IPS DF 6.9 (cell line): ENCODE results near the gene FUT3.
"Not testable (repeated sequence)": the region's sequence is repeated elsewhere in the genome, so short reads cannot be mapped to it uniquely, and the experiment has no call there.

Source experiments
- DNase-seq: peaks from one replicate; pipeline ENCODE4 v3.0.0-alpha.2; 2013; ENCODE audit warnings: low read depth, low spot score
- H3K27ac ChIP-seq: one replicate; pipeline ENCODE4 v1.5.1; 2013; ENCODE audit warnings: low read length, control low read depth
- H3K27me3 ChIP-seq: 2 replicates; pipeline ENCODE4 v1.6.1; 2013; ENCODE audit warnings: mild to moderate bottlenecking, low read length; ENCODE audit not compliant: control insufficient read depth, insufficient read depth
- H3K36me3 ChIP-seq: 2 replicates; pipeline ENCODE4 v1.6.1; 2013; ENCODE audit warnings: low read length; ENCODE audit not compliant: control insufficient read depth, insufficient read depth
- H3K4me1 ChIP-seq: 2 replicates; pipeline ENCODE4 v1.6.1; 2013; ENCODE audit warnings: low read length; ENCODE audit not compliant: control insufficient read depth, insufficient read depth
- H3K4me3 ChIP-seq: 2 replicates; pipeline ENCODE4 v1.5.1; 2013; ENCODE audit warnings: mild to moderate bottlenecking, low read length
- H3K9me3 ChIP-seq: 2 replicates; pipeline ENCODE4 v1.6.1; 2013; ENCODE audit warnings: low read length, inconsistent platforms; ENCODE audit not compliant: control insufficient read depth, insufficient read depth
- WGBS: extraction: QIAGEN DNeasy Blood & Tissue Kit; methylation state at CpG from one replicate; pipeline ENCODE4 v1.1.7; 2013; ENCODE audit warnings: mixed read lengths, missing lambda C conversion rate; ENCODE audit not compliant: insufficient read length, insufficient coverage; 5-methylcytosine and 5-hydroxymethylcytosine counted together

Gene FUT3

DNA sequence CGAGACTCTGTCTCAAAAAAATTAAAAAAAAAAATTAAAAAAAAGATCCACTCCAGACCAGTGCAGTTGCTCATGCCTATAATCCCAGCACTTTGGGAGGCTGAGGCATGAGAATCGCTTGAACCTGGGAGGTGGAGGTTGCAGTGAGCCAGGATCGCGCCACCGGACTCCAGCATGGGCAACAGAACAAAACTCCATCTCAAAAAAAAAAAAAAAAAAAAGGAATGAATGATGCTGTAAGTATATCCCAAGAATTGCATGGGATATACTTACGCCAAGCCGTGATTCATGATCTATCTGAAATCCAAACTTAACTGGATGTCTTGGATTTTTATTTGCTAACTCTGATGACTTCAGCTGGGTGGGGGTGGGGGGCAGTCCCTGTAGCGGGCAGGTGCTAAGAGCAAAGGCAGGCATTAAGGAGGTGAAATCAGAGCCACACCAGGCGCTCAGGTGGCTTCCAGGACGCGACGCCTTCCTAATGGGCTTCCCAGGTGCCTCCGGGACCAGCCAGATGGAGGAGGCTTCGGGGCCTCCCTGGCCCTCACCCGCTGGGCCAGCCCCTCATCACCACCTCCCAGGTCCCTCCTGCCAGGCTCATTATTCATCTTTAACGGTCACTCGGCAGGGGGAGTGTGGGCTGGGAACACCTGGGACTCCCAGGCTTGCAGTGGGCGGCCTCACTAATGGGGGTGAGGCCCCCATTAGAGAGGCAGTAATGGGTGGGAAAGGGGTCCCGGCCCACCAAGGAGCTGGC, 30.5 kb upstream of the FUT3 start:
- H3K27ac ChIP-seq, result no peak overlapping the region
- no CpG with 5 or more reads among the region's 19 CpGs for whole genome bisulfite sequencing
- no peaks in the 10 kb centered on the region for H3K27me3 ChIP-seq
- no peaks in the 10 kb centered on the region for H3K4me1 ChIP-seq
- H3K9me3 ChIP-seq, result no peaks in the 10 kb centered on the region
- no peaks in the 10 kb centered on the region; the same call in 1 of the 2 replicates for H3K36me3 ChIP-seq
- H3K4me3 ChIP-seq, result no peak overlapping the region
- no peak for DNase-seq

DNA sequence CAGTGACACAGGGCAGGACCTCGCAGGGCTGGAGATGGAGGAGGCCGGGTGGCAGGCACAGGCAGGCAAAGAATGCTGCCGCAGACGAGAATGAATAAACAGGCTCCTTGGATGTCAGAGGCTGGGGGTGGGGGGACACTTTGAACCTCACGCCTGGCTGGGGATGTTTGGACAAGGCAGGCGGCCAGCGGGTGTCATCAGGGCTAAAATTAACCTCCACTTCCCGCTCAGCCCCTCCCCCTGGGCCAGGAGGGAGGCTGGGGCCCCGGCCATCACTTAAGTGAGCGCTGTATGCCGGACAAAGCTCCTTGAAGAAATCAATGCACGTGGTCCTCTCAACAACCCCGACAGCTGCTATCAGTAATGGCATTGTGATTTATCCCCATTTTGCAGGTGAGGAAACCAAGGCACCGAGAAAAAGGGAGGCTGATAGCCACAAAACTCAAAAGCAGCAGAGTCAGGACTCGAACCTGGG, 29.4 kb upstream of the FUT3 start:
- H3K4me3 ChIP-seq, result no peak overlapping the region
- H3K27me3 ChIP-seq, result no peaks in the 10 kb centered on the region
- H3K9me3 ChIP-seq, result no peaks in the 10 kb centered on the region
- WGBS, result no CpG with 5 or more reads among the region's 15 CpGs
- no peaks in the 10 kb centered on the region for H3K36me3 ChIP-seq
- DNase-seq, result no peak
- no peak overlapping the region for H3K27ac ChIP-seq
- no peaks in the 10 kb centered on the region for H3K4me1 ChIP-seq

DNA sequence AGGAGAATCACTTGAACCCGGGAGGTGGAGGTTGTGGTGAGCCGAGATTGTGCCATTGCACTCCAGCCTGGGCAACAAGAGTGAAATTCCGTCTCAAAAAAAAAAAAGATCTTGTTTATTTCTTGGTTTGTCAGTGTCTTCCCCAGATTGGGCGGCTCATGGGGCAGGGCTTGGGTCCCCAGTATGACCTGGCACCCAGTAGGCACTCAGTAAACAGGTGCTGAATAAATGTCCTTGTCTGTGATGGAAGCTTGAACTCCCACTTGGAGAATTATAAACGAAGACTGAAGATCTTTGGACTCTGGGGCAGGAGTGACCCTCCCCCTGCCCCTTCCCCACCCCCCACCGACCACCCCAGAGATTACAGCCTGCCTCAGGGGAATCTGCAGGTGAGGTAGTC, 28.9 kb upstream of the FUT3 start:
- H3K4me1 ChIP-seq, result no peaks in the 10 kb centered on the region
- no CpG with 5 or more reads among the region's 6 CpGs for WGBS
- no peaks in the 10 kb centered on the region for H3K36me3 ChIP-seq
- no peaks in the 10 kb centered on the region for H3K9me3 ChIP-seq
- no peak overlapping the region for H3K27ac ChIP-seq
- no peak overlapping the region for H3K4me3 ChIP-seq
- no peaks in the 10 kb centered on the region for H3K27me3 ChIP-seq
- DNase-seq, result no peak

GRCh38 chr19:5877882-5878281, 26.6 kb upstream of the FUT3 start:
- H3K4me3 ChIP-seq, result no peak overlapping the region
- H3K36me3 ChIP-seq, result no peaks in the 10 kb centered on the region
- no peaks in the 10 kb centered on the region for H3K27me3 ChIP-seq
- DNase-seq, result no peak
- no CpG with 5 or more reads among the region's 9 CpGs for WGBS
- H3K4me1 ChIP-seq, result no peaks in the 10 kb centered on the region
- no peaks in the 10 kb centered on the region for H3K9me3 ChIP-seq
- no peak overlapping the region for H3K27ac ChIP-seq

- no peak overlapping the region for H3K27ac ChIP-seq
- H3K9me3 ChIP-seq, result no peaks in the 10 kb centered on the region
- no peaks in the 10 kb centered on the region for H3K4me1 ChIP-seq
- no peaks in the 10 kb centered on the region for H3K27me3 ChIP-seq
- H3K4me3 ChIP-seq, result no peak overlapping the region
- H3K36me3 ChIP-seq, result no peaks in the 10 kb centered on the region
- no peak for DNase-seq
- WGBS, result no CpG with 5 or more reads among the region's 8 CpGs
Measured at GRCh38 chr19:5877427-5877826, 26.2 kb upstream of the FUT3 start.

DNA sequence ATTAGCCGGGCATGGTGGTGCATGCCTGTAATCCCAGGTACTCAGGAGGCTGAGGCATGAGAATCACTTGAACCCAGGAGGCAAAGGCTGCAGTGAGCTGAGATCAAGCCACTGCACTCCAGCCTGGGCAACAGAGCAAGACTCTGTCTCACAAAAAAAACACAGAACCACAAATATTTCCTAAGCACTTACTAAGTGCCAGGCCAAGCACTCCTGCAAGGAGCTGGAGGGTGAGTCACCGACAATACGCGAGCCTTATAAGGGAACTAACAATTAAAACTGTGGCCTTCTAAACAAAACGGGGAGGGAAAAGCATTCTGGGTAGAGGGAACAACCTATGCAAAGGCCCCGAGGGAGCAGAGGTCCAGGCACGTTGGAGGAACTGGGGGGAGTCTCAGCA, 23.2 kb upstream of the FUT3 start:
- H3K27ac ChIP-seq, H3K4me1 ChIP-seq, DNase-seq, H3K4me3 ChIP-seq, H3K27me3 ChIP-seq, H3K36me3 ChIP-seq, H3K9me3 ChIP-seq: not testable (repeated sequence)
- no CpG with 5 or more reads among the region's 7 CpGs for WGBS

DNA sequence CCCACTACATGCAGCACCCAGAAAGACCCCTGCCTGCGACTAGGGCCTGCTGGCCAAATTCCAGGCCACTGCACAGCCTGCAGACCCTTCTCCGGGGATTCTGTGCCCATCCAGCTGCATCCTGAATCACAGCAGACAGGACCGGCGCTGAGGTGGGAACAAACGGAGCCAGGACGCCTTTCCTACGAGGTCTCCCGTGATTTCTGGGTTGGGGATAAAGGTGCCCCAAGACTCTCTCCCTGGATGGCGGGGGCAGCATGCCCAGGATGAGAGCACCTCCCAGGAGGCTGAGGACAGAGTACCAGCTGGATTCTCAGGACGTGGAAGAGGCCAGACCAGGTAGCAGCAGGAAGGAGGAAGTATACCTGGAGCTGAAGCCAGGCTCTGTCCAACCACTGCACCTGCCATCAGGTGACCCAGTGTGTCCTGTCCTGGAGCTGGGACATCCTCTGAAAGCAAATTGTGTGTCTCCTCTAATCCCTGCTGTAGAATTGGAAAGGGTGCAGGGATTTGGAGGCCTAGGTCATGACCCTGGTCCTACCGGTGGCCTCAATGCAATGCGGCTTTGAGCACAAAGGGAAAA, 22.5 kb upstream of the FUT3 start:
- Histone ChIP-seq H3K4me3 (no peak overlapping the region), H3K27me3 (no peaks in the 10 kb centered on the region), H3K27ac (no peak overlapping the region), H3K9me3 (no peaks in the 10 kb centered on the region), H3K36me3 (no peaks in the 10 kb centered on the region), H3K4me1 (no peaks in the 10 kb centered on the region)
- no peak for DNase-seq
- WGBS, result no CpG with 5 or more reads among the region's 12 CpGs

- no peaks in the 10 kb centered on the region for H3K36me3 ChIP-seq
- DNase-seq, result no peak
- no peaks in the 10 kb centered on the region for H3K27me3 ChIP-seq
- WGBS, result no CpG with 5 or more reads among the region's 12 CpGs
- no peaks in the 10 kb centered on the region for H3K9me3 ChIP-seq
- H3K4me3 ChIP-seq, result no peak overlapping the region
- no peaks in the 10 kb centered on the region for H3K4me1 ChIP-seq
- H3K27ac ChIP-seq, result no peak overlapping the region
Measured at GRCh38 chr19:5870986-5871394, 19.7 kb upstream of the FUT3 start.

DNA sequence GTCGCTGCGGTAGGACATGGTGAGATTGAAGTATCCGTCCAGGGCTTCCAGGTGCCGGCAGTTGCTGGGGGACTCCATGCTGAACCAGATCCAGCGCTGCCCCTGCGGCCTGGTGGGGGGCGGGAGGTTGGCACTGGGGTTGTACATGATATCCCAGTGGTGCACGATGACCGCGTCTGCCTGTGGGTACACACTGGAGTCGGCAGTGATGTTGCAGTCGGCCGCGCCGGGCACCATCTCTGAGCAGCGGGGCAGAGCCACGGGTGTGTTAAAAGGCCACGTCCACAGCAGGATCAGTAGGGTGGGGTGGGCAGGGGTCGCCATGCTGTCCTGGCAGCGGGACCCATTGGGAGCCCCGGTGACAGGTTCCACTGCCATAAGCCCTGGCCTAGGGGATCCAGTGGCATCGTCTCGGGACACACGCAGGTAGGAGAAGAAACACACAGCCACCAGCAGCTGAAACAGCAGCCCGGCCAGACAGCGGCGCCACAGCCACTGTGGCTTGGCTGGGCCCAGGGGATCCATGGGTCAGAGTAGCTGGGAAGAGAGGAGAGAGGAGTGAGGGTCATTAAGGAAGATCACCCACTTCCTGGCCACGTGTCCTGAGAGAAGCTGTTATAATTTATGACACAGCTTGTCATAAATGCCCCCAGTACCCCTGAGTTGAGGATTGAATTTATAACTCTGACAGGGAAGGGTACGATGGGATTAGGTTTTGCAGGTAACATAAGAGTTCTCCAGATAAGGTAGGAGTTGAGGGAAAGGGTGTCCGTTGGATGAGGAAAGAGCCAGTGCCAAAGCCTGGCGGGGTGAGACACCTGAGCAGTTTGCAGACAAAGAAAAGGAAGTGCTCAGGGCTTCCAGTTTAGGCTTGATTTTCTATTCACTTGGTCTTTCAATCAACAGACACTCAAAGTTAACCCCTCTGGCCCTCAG, 16.2 kb upstream of the FUT3 start:
- Histone ChIP-seq H3K4me1 (no peaks in the 10 kb centered on the region), H3K9me3 (no peaks in the 10 kb centered on the region), H3K36me3 (no peaks in the 10 kb centered on the region), H3K4me3 (no peak overlapping the region), H3K27me3 (no peaks in the 10 kb centered on the region), H3K27ac (no peak overlapping the region)
- WGBS, result no CpG with 5 or more reads among the region's 31 CpGs
- DNase-seq, result no peak

DNA sequence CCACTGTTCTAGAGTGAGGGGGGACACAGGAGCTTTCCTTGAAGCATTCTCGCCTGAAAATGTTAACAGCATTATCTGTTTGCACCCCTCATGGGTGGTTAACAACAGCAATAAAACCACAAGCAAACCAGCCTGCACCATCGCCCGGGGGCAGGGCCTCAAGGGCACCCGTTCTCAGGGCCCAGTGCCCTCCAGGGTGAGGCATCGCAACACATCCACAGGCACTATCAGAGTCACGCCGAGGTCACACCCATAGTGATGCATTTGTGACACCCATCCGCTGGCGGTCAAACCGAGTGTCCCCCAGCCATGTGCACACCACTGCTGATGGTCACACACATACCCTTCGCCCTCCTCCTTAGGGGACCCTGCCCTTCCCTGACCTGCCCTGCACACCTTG, 14.5 kb upstream of the FUT3 start:
- no CpG with 5 or more reads among the region's 11 CpGs for WGBS
- DNase-seq, result no peak
- Histone ChIP-seq H3K36me3 (no peaks in the 10 kb centered on the region), H3K4me3 (no peak overlapping the region), H3K9me3 (no peaks in the 10 kb centered on the region), H3K4me1 (no peaks in the 10 kb centered on the region), H3K27me3 (no peaks in the 10 kb centered on the region), H3K27ac (no peak overlapping the region)
